Measurements from ENCODE around the gene SPATA31D1. TPM values are rescaled to one million over a fixed set of nuclear protein-coding genes. Genes with fewer than 3 reads are reported as not detected.

SPATA31D1 gene
- total and polyA plus RNA-seq, 4 donors: not detected

Other genes starting within 250 kb of the SPATA31D1 start
- gene SPATA31D4, start 60.3 kb upstream of the SPATA31D1 start, total RNA-seq: not detected
- not detected for gene SPATA31D4, start 60.3 kb upstream of the SPATA31D1 start, polyA plus RNA-seq
- not detected for gene SPATA31D3, start 45.3 kb upstream of the SPATA31D1 start, total RNA-seq
- gene SPATA31D3, start 45.3 kb upstream of the SPATA31D1 start, polyA plus RNA-seq: not detected